T-helper 1 cell (primary cell): ENCODE data around the gene ZNF219.

Source experiments
- DNase-seq, 5 donors: peaks; one replicate each; pipeline ENCODE4 v3.0.0-alpha.2; 2012 to 2020

The ZNF219 gene

DNA sequence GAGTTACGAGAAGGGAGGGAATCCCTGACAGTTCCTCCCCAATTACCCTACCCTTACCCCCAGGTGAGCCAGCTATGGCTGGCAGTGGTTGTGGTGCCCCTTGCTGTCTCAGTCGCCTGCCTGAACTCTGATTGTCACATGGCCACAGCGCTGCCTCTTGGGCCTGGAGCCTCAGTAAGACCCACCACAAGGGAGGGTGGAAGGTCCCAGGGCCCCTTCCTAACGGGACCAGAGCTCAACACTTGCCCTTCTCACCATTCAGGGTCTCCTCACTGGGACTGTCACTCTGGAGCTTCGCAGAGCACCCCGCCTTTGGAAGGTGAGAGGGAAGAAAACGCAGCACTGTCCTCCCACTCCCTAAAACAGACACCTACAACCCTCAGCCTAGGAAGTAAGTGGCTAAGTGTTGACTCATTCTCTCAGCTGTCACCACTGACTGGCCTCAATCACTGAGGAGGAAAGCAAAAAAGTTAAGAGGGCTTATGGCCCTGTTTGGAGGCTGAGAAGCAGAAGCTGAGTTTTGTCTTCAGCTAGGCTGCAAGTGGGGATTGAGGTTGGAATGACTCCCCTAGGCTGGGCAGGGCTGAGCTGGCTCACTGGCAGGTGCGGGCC, 3.5 kb upstream of the ZNF219 start:
- DNase-seq: no peak

DNA sequence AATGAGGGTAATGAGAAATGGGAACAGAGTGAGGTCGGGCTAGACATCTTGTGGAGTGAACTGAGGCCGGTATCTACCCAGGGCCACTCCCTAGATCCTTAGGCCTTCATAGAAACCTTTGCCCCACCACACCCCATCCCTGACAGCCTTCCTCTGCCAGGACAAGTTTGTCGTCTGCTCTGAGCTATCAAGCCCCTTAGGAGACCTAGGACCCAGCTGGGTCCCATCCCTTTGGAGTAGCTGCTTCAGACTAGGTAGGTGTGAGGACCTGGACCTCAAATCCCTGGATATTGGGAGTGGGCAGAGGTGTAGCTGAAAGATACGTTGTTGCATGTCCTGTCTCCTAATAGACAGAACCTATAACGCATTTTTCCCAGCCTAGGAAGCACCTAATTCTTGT, 2.5 kb upstream of the ZNF219 start, which contains the start of gene TMEM253:
Gene TMEM253, plus strand, starts transcription at position 136 of the 400 bp plus-strand sequence. CDS start 278 bp downstream, outside the sequence.
- no peak for DNase-seq

DNA sequence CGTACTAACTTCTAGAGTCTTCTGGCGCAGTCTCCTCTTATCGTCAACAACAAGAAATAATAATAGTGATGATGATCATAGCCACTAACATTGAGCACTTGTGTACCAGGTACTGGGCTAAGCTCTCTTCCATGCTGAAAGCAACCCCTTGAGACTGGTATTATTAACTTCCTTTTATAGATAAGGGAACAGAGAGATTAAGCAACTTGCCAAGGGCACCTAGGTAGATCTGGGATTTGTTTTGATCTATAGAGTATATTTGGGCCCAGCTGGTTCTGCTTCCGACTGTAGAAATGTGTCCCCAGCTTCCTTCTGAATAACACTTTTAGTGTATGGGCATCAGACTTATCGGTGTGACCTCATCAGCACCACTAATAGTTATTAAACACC, 1.1 kb upstream of the ZNF219 start:
- DNase-seq: no peak

DNA sequence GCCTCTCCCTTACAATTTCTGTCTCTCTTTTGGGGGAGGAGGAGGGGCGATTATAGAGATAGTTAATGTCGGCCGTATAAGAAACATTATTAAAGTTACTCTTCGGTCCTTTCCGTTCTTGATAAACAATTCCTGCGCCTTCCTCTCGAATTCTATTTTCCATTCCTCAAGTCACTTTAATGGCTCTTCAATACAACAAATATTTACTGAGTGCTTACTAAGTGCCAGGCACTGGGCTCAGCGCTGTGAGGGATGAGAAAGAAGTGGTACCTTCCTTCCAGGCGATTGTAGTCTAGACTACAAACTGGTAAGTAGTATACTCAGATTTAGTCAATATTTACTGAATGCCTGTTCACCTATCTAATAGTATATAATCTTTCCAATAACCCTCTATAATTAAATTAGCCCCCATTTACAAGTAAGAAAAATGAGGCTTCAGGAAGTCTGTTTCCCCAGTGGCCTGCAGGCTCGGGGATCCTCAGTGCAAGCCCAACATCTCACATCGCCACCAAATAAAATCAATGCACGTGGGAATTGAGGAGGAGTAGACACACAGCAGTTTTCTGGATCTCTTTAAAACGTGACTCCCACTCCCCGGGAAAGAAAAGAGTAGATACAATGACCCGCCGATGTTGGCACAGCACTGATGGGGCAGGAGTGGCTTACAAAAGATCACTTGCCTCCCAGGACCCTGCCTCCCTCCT, 589 bp upstream of the ZNF219 start:
- DNase-seq: no peak

DNA sequence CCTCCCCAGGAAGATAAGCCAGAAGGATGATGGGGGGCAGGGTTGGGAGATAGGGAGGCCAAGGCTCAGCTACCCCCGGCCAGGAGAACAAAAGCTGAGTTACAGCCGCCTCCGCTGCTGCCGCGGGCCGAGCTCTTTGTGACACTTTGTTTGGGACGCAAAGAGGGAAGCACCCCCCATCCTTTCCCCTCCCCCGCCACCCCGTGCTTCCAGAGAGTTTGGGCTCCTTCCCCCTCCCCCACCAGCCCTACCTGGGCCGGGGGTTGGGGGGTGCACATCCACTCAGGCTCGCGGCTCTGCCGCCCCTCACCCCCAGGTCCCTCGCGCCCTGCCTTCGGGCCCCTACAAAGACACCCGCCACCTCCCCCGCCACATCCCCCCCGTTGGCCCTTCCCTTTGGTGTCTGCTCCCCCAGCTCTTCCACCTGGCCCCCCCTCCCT, 799 bp downstream of the ZNF219 start:
- DNase-seq: no peak

DNA sequence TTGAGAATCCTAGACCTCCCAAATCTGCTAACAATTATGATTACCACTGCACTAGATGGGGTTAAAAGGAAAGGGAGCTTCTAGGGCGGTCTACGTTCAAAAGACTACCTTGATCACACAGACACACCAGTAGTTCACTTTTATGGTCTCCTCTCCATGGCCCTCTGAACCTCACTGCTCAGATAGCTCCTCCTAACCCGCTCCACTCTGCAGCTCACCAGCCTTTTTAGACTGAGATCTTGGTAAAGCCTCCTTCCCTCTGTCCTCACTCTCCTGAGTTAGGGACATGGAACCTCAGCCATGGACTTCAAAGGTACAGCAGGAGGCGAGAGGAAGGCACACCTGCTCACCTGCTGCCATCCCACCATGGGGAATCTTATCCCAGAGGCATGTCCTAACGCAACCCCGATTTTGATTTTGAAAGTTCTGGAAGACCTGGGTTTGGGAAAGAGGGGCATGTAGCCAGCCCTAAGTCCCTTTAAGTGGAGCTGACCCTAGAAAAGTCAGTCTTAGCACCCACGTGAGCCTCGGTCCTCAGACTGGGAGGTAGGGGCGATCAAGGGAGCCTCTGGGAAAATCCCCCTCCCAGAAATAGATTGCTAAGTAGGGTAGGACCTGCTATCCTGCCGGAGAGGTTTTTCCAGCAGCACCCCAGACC, 1.3 kb downstream of the ZNF219 start:
- no peak for DNase-seq

DNA sequence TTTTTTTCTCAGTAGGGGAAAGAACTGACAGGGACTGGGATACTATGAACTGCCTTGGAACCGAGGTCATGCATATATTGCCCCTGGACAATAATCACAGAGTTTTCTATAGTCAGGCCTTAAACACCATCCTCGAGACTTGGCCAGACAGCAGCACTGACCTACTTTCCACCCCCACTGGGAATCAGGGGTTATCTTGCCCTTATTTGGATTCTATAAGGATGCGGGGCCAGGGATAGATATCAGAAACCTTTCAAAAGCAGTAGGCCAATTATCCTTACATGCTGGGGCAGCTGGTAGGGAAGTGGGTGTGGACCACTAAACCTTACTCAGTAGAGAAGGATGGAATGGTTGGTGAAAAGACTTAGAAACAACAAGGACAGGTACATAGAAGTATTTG, 2.0 kb downstream of the ZNF219 start:
- DNase-seq: no peak

DNA sequence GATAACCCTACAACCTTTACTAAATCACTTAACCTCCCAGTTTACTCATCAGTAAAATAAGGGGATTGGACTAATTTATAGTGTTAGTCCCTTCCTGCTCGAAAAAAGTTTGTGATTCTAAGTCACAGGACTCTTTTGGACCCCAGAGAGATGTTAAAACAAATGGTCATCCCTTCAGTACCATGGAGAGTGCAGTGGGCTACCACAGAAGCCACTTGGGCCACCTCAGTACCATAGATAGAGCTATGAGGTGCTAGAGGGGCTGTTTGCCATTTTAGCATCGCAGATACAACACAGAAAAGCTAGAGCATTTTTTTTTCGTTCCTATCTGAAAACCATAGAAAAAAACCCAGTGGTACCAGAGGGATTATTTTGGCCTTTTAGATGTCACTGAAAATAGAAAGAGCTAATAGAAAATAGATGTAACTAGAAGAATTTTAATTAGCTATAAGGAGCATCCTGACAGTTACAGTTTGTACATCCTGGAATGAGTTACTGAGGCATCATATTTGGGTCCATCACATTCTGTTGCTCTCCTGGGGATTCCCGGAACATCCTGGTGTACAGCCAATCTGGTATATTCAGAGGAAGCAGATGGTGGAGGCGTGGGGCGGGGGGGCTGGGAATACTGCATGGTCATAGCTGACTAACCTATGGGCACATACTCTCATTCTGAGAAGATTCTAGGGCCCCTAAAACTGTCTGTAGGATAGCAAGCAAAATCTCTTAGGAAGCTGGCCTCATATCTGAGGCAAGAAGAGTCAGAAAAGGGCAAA, 2.8 kb downstream of the ZNF219 start:
- DNase-seq: no peak

DNA sequence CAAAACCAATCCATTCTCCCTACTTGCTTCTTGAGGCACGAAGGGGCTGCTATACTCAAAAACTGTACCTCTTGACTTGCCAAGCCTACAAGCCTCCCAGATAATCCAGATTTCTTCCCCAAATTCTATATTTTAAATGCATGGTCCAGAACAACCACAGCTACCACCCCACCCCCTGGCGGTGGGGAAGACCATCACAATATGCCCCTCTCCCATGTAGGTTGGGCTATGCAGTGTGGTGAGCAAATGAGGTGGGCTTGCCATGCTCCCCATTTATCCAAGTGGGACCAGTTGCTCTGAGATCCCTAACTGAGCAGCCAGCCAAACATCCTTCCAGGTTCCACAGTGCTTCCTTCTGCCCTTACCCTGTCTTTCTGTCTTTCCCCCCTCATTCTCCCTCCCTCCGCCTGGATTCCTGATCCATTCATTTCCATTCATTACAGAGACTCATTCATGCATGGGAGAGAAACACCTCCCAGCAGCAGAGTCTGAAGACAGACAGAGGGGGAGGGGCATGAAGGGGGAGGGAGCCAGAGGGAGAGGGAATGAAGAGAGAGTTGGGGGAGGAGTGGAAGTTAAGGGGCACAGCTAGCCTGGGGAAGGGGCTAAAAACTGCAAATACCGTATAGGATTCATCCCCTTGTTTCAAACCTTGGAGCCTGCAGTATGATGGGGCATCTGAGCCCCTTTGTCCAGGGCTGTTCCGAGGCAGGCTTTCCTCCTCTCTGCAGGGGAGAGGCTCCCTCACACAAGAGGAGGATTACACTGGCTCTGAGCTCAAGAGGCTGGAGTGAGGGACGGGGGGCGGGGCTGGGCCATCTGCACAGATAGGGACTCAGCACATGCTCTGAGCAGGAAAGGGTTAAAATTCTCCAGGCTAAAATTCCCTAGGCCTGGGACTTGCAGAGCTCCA, 4.4 kb downstream of the ZNF219 start:
- DNase-seq: no peak

DNA sequence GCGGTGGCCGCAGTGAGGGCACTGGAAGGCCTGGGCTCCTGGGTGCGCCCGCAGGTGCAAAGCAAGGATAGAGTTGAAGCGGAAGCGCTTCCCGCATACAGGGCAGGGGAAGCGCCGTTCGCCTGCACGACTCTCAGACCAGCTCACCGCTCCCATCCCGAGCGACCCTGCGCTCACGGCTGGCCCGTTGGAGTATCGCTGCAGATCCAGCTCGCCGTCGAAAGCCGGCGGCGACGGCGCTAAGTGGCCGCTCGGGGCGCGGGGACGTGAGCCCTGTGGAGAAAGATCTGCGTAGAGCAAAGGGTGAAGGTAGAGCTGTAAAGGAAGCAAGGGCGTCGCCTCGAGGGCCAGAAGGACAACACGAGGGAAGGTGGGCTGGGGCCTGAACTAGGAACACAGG, 5.4 kb downstream of the ZNF219 start:
- no peak for DNase-seq

DNA sequence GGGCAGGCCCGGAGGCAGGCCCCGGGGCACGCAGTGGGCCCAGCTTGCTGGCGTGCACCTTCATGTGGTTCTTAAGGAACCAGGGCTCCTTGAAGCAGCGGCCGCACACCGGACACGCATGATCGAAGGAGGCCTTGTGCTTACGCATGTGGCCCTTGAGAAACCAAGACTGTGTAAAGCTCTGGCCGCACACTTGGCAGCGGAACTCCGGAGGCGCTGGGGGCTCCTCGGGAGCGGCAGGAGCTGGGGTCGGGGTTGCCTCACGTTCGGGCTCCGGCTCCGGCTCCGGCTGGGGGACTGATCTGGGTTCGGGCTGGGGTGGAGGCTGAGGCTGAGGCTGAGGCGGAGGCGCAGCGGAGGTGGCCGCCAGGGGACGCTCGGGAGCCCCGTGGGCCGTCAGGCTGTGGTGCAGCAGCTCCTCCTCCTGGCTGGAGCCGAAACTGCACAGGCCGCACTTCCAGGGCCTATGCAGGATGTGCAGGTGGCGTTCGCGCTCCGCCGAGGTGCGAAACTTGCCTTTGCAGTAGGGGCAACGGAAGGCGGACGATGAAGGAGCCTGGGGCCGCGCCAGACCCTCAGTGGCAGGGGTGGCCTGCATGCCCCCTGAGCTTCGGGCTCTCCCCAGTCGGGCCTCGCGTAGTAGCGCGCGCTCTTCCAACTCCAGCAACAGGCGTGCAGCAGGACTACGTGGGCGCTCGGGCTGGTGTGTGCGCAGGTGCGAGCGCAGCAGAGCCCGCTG, 6.0 kb downstream of the ZNF219 start:
- DNase-seq: peak; percentile 81 to 91 (median 87)

DNA sequence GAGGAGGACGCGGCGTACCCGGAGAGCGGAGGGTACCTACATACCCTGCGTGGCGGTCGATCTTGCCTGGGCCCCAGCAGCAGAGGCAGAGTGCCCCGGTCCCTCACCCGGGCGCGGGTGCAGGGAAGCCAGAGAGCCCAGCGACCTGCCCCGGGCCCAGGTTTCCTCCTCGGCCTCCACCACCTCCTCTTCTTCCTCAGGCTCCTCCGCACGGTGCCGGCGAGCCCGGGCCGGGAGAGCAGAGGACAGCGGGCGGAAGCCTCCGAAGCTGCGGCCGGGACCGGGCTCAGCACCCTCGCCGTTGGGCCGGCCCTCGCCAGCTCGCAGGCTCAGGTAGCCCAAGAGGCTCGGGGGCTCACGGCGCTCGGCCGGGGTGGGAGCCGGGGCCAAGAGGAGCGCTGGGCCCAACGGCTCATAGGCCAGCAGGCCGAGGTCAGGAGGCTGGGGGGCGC, 6.6 kb downstream of the ZNF219 start:
- DNase-seq: no peak

DNA sequence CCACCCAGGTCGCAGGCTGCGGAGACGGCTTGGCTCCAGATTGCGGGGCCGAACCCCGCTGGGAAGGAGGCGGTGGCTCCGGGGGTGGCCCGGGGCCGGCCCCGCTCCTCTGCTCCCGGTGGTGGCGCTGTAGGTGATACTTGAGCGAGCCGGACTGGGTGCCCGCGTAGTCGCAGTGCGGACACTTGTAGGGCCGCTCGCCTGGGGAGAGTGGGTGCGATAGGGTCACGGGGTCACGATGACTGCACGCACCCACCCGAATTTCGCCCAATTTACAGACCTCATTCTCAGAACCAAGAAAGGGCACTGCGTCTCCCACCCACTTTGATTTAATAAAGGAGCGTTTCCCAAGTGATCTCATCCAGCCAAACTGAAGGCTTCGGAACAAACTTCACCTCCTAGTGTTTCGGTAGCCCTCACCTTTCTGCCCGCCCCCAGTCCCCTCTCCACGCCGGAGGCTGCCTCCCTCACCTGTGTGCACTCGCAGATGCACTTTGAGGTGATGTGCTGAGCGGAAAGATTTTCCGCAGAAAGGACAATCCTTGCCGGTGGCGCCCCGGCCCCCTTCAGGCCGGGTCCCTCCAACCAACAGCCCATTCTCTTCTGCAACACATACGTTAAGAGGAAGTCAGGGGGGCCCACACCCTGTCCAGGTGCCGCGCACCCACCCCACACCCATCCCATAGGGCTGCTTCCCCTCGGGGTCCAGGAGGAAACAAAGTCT, 7.4 kb downstream of the ZNF219 start:
- no peak for DNase-seq

DNA sequence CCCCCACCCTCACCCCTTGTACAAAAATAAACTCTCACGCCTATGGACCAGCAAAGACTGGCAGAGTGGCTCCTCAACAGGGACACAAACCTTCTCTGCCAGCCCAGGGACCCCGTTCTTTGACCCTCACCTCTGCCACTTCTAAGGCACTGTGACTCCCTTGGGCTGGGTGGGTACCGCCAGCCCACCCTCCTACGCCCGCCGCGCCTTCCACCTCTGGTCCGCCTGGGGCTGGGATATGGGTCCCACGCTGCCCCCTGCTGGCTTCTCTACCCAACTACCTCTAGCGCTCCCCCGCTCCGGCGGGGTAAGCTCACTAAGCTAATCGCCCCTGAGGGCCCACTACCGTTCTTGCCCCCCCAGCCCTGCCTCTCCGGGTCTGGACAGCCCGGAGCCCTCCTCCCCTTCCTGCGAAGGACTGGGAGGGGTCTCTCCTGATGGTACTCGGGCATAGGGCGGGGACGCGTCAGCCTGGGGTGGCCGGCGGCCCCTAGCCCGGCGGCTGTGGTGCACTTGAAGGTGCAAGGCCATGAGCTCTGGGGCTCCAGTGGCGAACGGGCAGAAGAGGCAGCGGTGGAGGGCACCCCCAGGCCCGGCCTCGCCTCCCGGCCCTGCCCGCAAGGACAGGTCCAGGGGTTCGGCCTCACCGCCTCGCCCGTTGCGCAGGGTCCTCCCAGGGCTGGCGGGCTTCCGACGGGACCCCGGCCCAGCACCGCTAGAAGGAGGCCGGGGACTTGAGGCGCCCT, 8.1 kb downstream of the ZNF219 start:
- no peak for DNase-seq

DNA sequence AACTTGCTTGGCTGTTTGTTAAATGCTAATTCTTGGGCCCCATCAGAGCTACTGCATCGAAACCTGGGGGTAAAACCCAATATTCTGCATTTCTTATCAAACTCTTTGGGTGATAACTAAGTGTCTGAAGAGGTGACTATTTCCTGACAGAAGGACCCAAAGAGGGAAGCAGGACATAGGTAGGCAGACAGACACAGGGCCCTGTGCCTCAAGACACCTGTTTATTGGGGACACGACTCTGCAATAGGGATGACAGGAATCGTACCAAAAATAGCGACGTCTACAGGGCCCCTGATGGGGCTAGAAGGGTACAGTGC, 8.6 kb downstream of the ZNF219 start:
- no peak for DNase-seq

DNA sequence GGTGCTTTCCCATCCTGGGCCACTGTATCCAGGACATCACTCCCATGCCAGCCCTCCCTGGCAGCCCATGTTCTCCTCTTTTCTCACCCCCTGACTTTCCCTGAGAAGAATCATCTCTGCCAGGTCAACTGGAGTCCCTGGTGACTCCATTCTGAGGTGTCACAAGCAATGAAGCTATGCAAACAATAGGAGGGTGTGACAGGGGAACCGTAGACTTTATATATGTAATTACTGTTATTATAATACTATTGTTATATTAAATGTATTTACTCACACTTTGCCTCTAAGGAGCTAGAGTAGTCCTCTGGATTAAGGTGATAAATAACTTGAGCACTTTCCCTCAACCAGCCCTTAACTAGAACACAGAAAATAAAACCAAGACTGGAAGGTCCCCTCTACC, 9.2 kb downstream of the ZNF219 start:
- DNase-seq: no peak

DNA sequence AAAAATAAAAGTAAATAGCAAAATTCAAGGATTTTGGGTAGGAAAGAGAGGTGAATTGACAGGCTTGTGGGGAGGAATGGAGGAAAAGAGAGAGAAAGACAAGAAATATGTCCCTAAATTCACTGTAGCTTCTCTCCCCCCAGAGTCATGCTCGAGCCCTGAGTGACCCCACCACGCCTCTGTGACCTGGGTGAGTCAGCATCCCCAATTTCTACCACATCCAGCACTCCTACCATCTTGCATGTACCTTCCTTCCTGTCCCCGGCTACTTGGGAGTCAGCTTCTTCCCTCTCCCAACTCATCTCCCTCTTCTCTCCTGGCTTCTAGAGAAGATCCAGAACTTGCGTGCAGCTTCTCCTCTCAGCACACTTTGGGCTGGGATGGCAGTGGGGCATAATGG, 9.8 kb downstream of the ZNF219 start:
- no peak for DNase-seq

DNA sequence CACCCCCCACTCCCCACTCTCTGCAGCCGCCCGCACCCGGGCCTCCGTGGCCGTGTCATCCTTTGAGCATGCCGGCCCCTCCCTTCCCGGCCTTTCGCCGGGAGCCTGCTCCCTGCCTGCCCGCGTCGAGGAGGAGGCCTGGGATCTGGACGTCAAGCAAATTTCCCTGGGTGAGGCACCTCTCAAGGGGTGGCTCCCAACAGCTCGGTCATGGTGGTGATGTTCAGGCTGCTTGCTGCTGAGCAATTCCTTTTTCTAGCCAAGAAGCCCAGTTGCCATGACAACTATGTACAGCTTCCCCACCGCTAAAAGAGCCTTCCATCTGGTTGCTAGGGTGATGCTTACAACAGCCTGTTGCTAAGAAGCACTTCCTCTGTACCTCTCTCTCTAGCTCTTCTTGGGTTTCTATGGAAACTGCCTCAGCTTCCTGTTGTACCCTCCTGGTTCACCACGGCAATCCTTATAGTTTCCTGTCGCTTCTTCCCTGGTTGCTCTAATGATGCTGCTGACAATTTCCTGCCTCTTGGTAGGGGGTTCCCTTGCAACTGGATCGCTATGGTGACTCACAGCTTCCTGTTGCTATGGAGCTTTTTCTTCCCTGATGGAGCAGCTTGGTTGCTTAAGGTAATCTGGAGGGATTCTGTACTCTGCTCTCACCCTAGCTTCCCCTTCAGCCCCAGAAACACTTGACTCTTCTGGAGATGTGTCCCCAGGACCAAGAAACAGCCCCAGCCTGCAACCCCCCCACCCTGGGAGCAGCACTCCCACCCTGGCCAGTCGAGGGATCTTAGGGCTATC, 11.0 kb downstream of the ZNF219 start:
- DNase-seq: peak; percentile 65 to 86 (median 78)

DNA sequence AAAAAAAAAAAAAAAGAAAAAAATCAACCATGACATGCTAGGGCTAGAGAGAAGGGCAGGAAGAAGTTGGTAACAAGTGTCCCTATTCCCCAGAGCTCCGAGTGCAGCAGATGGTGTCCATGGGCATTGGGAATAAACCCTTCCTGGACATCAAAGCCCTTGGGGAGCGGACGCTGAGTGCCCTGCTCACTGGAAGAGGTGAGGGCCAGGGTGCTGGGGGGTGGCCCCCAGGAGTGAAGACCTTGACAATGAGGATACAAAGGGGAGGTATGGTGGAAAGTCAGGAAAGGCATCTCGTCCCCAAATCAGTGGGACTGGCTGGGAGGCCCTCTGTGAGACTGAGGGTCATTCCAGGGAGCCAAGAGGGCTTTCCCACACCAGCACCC, 11.6 kb downstream of the ZNF219 start:
- no peak for DNase-seq
